Kasumi-1 (cell line): ENCODE measurements around the gene MAP2K2.

Experiments
- DNase-seq, 2 experiments: peaks; one replicate each; lab custom pipeline; 2025; lab: John Stamatoyannopoulos, UW

MAP2K2 gene

GRCh38 chr19:4099041-4099764 lies 24.7 kb downstream of the MAP2K2 start:
- DNase-seq, result no peak

- DNase-seq, result no peak
Measured at GRCh38 chr19:4098493-4098892, 25.4 kb downstream of the MAP2K2 start.

GRCh38 chr19:4097501-4097900 lies 26.4 kb downstream of the MAP2K2 start:
- DNase-seq, result no peak

GRCh38 chr19:4096049-4096892 lies 27.7 kb downstream of the MAP2K2 start:
- no peak for DNase-seq

- no peak for DNase-seq
Measured at GRCh38 chr19:4095488-4095844, 28.5 kb downstream of the MAP2K2 start.

- DNase-seq, result no peak
Measured at GRCh38 chr19:4094761-4095487, 29.0 kb downstream of the MAP2K2 start.

GRCh38 chr19:4094291-4094690 lies 29.6 kb downstream of the MAP2K2 start:
- no peak for DNase-seq

GRCh38 chr19:4093643-4094175 lies 30.2 kb downstream of the MAP2K2 start:
- DNase-seq, result no peak

GRCh38 chr19:4090356-4091220 lies 33.3 kb downstream of the MAP2K2 start:
- DNase-seq, result no peak

GRCh38 chr19:4089946-4090345 lies 34.0 kb downstream of the MAP2K2 start:
- DNase-seq, result no peak

- peak; percentile 52 to 63 for DNase-seq
Measured at GRCh38 chr19:4089400-4089908, 34.5 kb downstream of the MAP2K2 start.

GRCh38 chr19:4088975-4089374 lies 34.9 kb downstream of the MAP2K2 start:
- peak; percentile 71 to 81 for DNase-seq

GRCh38 chr19:4087787-4088679 lies 35.9 kb downstream of the MAP2K2 start:
- no peak for DNase-seq

- no peak for DNase-seq
Measured at GRCh38 chr19:4086411-4086867, 37.5 kb downstream of the MAP2K2 start.

- no peak for DNase-seq
Measured at GRCh38 chr19:4084547-4084877, 39.4 kb downstream of the MAP2K2 start.

- peak in 1 of 2 experiments; percentile 5 for DNase-seq
Measured at GRCh38 chr19:4083677-4084546, 40.0 kb downstream of the MAP2K2 start.

GRCh38 chr19:4082172-4082571 lies 41.8 kb downstream of the MAP2K2 start:
- DNase-seq, result no peak

GRCh38 chr19:4081441-4082129 lies 42.3 kb downstream of the MAP2K2 start:
- peak; percentile 39 to 40 for DNase-seq

GRCh38 chr19:4080473-4080872 lies 43.4 kb downstream of the MAP2K2 start:
- no peak for DNase-seq
